Measurements from ENCODE around the gene RACGAP1. TPM values are rescaled to one million over a fixed set of nuclear protein-coding genes. Genes with fewer than 3 reads are reported as not detected.

The RACGAP1 gene
- total and polyA plus RNA-seq, 2 of the 8 experiments (the other 6 are each of a cell fraction or from before 2014, with no cell fraction given), result 18.0 to 66.3 TPM

- TF ChIP-seq KDM4A (IDR thresholded peaks at IDR 0.05; ENCODE audit: low read depth, low read length, severe bottlenecking) (peak; percentile 93), SIX5 (IDR thresholded peaks at IDR 0.05; ENCODE audit: low read depth, low read length) (no peak), NANOG (IDR thresholded peaks at IDR 0.05; ENCODE audit: insufficient read depth, low read depth, low read length, poor library complexity, severe bottlenecking) (no peak), CHD2 (IDR thresholded peaks at IDR 0.05; ENCODE audit: low read length) (no peak), RFX5 (IDR thresholded peaks at IDR 0.05; ENCODE audit: borderline replicate concordance, low read depth, low read length) (no peak), HDAC6 (IDR thresholded peaks at IDR 0.05; ENCODE audit: low read depth, low read length) (no peak)
Measured at GRCh38 chr12:50057000-50057841, 31.9 kb upstream of the RACGAP1 start, which contains the start of gene ASIC1 (continued).
